NCI-H1436 (cell line): ENCODE measurements around the gene UQCRC2.
"Not testable (repeated sequence)": the region's sequence is repeated elsewhere in the genome, so short reads cannot be mapped to it uniquely, and the experiment has no call there.

Experiments
- DNase-seq: peaks from one replicate; lab custom pipeline; 2025; lab: John Stamatoyannopoulos, UW

UQCRC2 gene

DNA sequence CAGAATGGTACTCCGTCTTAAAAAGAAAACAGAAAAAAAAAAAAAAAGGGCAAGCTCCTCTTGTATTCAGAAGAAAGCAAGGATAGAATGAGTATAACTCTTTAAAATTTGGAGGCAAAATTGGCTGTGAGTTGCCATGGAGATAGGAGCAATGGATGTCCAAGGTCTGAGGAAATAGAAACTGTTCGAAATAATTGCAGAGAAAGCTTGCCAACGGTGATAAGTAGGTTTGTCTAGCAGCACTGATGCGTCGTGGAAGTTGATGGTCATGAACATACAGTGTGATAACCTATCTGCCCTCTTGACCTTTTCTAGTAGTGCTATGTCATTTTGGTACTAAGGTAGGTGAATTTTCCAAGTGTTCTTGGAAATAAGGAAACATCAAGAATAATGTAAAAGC is 57.7 kb downstream of the UQCRC2 start:
- DNase-seq: no peak

DNA sequence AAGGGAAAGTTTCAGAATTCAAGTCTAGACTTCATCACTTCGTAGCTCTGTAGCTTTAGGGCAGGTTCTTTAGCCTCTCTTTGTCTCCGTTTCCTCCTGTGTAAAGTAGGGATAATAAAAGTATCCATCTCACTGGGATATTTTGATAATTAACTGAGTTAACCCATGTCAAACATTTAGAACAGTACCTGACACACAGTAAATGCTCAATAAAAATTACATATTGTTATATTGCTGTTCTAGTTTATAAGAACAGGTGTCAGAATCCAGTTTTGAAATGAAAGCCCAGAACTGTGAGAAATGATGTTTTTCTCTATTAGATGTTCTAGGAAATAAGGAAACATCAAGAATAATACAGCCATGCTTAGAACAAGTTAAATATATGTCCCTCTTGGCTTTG is 59.1 kb downstream of the UQCRC2 start:
- no peak for DNase-seq

DNA sequence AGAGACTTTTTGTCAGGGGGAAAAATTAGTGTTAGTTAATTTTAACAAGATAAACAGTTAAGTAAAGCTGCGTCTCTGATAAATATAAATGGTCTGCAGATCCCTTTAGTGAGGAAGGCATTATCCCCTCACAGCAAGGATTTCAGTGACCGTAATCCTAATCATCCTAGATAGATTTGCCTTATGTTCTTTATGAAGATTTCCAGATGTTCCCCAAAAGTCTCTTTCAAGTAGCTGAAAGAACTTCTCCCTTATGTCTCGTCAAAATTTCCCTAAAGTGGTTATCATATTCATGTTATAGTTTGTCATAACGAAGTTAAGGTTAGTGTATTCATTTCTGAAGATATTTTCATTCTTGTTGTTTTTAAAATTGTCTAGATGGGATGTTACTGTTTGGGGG is 60.3 kb downstream of the UQCRC2 start:
- DNase-seq: no peak

- no peak for DNase-seq
Measured at GRCh38 chr16:22014271-22014873, 61.2 kb downstream of the UQCRC2 start.

DNA sequence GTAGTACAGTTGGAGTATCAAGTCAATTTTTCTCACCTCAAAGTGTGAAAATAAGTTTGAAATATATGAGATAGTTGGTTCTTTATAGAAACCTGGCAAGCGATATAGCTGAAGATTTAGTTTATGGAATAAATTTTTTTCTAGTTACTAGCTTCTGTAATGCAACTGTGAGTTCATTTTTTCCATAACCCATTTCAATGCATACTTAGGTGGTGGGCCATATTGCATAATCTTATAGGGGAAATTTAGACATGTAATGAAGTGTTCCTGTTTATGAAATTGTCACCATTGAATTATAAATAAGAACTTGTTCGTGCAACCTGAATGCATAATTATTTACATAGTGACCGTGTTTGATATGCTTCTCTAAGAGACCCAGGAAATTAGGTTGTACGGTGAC is 63.8 kb downstream of the UQCRC2 start:
- DNase-seq: no peak

- DNase-seq: no peak
Measured at GRCh38 chr16:22018559-22018958, 65.4 kb downstream of the UQCRC2 start.

GRCh38 chr16:22022151-22022550 is 69.0 kb downstream of the UQCRC2 start:
- no peak for DNase-seq

DNA sequence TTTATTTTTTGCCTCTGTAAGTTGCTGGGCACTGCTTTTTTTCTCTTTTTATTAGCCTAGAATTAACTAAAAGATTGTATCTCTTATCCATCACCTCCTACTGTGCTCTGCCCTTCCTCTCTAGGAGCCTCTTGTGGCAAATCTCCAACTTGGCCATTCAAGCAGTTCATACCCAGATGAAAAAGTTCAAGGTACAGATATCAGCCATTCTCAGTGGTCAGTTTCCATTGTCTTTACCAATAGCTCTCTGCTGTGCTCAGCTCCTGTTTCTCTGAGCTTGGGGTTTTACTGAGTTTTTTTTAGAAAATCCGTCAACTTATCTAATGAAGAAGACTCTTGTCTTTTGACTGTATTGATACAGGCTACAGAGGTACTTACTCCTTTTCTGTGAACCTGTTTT is 70.3 kb downstream of the UQCRC2 start:
- DNase-seq: no peak

DNA sequence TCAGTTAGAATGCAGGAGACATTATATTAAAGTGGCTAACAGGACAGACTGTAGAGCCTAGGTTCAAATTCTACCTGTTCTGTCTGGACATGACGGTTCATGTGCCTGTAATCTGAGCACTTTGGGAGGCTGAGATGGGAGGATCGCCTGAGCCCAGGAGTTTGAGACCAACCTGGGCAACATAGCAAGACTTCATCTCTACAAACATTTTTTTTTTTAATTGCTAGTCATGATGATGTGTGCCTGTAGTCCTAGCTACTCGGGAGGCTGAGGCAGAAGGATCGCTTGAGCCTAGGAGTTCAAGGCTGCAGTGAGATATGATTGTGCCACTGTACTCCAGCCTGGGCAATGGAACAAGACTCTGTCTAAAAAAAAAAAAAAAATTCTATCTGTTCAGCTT is 71.6 kb downstream of the UQCRC2 start:
- not testable (repeated sequence) for DNase-seq

GRCh38 chr16:22027633-22028032 is 74.5 kb downstream of the UQCRC2 start:
- DNase-seq: no peak

DNA sequence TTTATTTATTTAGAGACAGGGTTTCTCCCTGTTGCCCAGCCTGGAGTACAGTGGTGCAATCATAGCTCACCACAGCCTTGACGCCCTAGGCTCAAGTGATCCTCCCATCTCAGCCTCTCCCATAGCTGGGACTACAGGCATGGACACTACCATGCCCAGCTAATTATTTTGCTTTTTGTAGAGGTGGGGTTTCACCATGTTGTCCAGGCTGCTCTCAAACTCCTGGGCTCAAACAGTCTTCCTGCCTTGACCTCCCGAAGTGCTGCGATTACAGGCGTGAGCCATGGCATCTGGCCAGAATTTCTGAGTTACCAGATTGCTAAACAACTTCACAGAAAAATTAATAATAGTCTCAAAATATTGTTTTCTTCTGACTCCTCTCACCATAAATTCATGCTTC is 76.5 kb downstream of the UQCRC2 start:
- DNase-seq: no peak

DNA sequence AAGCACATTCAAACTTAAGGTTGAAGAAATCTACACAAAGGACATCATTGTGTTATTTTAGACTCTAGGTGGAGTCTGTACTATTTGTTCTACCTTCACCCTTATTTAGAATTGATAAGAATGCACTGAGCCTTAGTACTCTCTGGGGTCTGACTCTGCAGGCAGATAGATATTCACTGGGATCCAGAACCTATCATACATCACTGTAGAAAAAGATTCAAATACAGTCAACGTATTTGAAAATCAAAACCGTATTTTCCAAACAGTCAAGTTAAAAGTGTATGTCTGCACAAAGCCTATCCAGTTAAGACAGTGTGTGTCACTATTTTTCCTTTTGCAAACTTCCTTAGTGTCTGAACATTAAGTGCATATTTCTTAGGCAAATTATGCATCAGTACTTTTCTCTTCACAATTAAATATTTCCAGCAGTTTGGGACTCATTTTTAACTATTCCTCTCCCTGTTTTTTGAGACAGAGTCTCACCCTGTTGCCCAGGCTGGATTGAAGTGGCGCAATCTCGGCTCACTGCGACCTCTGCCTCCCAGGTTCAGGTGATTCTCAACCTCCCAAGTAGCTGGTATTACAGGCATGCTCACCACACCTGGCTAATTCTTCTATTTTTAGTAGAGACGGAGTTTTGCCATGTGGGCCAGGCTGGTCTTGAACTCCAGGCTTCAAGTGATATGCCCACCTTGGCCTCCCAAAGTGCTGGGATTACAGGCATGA is 77.1 kb downstream of the UQCRC2 start:
- DNase-seq: no peak

DNA sequence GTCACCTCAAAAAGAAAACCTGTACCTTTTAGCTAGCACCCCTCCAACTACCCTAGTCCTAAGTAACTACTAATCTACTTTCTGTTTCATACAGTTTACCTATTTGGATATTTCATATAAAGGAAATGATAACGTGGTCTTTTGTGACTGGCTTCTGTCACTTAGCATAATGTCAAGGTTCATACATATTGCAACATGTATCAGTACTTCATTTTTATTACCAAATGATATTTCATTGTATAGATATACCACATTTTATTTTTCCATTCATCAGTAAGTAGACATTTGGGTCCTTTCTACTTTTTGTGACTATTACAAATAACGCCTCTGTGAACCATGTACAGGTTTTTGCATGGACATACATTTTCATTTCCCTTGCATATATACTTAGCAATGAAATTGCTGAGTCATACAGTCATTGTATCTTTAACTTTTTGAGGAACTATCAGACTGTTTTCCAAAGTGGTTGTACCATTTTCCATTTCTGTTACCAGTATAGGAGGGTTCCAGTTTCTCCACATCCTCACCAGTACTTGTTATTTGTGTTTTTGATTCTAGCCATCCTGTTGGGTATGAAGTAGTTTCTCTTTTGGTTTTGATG is 78.4 kb downstream of the UQCRC2 start:
- DNase-seq: no peak
